ENCODE data around the gene PNLDC1.

PNLDC1 gene, protein sequence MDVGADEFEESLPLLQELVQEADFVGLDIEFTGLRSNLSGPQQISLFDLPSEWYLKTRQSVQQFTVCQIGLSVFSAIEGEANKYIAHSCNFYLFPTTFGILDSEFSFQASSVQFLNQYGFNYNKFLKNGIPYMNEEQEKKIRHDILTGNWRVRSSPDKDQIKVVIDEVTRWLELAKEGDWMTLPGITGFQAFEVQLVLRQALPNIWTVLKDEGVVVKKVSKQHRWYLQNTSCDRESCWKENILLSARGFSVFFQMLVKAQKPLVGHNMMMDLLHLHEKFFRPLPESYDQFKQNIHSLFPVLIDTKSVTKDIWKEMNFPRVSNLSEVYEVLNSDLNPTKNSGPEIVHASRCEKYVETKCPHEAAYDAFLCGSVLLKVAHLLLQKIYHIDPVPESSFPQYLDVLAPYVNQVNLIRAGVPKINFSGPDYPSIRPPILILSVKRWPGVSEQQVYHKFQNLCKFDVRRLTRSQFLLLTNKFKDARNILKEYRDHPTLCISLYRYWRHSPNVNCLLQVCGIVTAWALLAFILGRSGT

DNA sequence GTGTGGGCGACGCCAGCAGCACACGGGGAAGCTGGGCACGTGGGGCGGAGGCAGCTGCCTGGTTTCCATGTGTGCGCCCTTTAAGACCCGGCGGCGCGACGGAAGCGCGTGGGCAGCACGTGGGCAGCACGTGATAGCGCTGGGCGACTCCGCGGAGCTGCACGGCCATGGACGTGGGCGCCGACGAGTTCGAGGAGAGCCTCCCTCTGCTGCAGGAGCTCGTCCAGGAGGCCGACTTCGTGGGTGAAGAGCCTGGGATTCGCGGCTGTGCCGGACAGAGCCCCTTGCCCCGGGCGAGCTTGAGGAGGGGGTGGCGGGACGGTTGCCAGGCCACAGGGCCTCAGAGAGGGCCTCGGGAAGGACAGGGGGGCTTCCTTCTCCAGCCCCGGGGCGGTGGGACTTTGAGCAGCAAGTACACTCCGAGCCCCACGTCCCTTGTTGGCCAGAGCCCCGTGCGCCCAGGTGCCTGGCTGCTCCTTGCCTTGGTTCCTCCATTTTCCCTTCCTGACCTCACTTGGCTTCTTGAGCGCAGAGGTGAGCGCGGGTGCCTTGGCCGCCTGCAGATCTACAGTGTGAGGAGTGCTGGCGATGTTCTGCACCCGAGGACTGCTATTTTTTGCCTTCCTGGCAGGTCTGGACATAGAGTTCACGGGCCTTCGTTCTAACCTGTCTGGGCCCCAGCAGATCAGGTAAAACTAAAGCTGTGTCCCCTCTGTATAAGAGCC is at the start of gene PNLDC1:
Gene PNLDC1, plus strand, starts transcription at position 136 of the 725 bp plus-strand sequence. Its CDS starts 32 bp downstream, at position 168.
- no peak for DNase-seq

DNA sequence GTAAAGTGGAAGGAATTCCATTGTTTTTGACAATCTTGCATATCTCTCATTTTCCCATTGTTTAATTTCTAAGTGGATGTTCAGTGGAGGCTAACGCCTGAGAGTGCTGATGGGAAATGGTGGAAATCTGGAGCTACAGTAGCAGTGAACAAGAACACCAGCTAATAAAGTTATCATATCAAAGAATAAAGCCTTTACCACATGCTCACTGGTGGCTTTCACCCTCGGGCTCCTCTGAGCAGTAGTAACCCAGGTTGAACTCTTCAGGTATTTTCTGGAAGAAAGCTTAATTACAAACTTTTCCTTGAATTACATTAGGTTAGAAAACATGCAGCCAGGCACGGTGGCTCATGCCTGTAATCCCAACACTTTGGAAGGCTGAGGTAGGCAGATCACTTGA is 48.6 kb upstream of the PNLDC1 start:
- no peak for DNase-seq

DNA sequence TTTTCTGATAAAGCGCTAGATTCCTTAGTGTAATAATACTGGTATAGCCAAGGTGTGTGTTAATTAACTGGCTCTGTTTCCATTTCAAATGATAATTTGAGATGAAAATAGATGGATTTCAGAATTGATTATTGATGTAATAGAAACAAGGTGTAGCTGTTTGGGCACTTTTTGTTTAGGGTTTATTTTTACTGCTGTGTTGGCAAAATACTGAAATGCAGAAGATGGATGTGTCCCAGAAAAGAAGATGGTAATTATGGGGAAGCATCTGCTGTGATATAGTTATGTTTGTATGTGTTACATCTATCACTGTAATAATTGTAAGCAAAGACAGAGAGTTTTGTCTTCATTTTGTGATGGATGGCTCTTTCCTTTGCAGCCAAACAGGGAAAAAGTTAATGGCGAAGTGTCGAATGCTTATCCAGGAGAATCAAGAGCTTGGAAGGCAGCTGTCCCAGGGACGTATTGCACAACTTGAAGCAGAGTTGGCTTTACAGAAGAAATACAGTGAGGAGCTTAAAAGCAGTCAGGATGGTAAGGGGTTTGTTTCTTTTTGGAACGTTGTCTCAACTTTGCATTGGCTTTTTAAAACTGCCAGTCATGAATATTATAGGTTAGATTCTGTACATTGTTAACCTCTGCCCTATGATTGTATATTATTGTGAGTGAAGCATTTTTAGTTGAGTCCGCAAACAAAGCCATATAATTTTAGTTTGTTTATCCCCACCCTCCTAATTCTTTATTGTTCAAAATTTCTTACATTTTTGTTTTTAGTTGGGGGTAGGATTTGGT is 46.8 kb upstream of the PNLDC1 start:
- DNase-seq: no peak

DNA sequence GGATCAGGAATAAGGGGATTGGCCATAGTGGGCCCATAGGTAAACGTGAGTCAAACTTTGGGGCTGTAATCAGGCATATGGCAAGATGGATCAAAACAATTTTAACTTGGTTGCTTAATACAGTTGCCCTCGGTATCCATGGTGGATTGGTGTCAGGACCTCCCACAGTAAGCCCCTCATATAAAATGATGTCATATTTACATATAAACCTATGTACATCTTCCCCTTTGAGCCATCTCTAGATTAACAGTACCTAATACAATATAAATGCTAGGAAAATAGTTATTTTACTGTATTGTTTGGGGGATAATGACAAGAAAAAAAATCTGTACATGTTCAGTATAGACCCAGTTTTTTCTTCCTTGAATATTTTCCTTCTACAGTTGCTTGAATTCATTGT is 45.7 kb upstream of the PNLDC1 start:
- no peak for DNase-seq

DNA sequence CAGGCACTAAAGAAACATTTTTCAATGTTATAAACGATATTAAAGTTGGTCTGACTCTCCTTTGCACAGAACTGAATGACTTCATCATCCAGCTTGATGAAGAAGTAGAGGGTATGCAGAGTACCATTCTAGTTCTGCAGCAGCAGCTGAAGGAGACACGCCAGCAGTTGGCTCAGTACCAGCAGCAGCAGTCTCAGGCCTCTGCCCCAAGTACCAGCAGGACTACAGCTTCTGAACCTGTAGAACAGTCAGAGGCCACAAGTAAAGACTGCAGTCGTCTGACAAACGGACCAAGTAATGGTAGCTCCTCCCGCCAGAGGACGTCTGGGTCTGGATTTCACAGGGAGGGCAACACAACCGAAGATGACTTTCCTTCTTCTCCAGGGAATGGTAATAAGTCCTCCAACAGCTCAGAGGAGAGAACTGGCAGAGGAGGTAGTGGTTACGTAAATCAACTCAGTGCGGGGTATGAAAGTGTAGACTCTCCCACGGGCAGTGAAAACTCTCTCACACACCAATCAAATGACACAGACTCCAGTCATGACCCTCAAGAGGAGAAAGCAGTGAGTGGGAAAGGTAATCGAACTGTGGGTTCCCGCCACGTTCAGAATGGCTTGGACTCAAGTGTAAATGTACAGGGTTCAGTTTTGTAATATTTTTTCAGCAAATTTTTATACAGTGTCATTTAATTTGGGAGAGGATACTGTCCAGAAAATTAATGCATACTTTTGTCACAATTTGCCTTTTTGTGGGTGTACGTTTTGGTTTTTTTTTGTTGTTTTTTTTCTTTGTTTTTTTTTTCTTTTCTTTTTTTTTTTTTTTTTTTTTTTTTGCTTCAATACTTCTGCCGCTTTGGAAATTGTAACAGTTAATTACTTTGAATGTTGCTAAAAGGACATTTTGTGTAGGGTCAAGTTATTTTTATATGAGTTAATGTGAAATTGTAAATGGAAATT is 44.8 kb upstream of the PNLDC1 start:
- DNase-seq: no peak

DNA sequence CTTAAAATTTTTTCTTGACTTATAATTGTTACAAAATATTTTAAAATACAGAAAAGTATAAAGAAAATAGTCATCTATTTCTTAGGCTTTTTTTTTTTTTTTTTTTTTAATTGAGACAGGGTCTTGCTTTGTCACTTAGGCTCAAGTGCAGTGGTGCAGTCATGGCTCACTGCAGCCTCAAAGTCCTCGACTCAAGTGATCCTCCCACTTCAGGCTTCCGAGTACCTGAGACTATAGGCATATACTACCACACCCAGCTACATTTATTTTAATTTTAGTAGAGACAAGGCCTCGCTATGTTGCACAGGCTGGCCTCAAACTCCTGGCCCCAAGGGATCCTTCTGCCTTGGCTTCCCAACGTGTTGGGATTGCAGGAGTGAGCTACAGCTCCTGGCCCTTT is 43.6 kb upstream of the PNLDC1 start:
- no peak for DNase-seq

DNA sequence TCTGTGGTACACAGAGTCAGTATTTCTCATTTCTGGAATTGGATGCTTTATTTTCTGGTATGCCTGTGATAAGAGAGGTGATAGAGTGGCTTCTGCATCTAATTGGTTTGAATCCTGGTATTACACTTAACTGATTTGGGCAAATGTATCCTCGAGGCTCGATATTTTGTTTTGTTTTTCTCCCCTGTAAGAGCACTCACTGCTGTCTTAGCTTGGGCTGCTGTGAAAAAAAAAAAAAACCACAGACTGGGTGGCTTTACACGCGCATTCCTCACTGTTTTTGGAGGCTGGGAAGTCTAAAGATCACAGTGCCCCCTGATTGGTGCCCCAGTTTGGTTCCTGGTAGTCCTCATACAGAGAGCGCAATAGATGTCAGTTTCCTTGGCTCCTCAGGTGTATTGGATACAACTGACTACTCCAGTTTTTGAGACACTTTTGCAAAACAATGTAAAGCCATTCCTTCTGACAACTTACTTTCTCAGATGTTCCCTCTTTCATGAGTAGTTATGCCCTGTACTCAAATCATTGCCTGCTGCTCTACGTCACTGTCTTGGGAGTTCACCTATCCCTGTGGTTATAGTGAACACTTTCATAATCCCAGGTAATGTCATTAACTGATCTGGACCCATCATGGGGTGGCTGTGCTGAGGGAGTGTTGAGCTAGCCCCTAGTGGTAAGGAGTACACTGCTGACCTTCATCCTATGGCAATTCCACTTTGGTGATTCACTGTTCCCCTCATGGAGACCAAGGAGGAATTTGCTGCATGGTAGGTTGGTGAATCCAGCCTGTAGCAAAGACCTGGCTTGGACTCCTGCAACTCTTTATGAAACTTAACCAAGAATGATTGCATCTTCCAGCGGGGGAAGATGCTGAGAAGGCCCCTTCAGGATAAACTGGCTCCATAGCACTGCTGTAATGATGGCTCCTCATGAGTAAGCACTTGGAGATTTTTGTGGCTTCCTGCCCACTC is 41.8 kb upstream of the PNLDC1 start:
- no peak for DNase-seq

DNA sequence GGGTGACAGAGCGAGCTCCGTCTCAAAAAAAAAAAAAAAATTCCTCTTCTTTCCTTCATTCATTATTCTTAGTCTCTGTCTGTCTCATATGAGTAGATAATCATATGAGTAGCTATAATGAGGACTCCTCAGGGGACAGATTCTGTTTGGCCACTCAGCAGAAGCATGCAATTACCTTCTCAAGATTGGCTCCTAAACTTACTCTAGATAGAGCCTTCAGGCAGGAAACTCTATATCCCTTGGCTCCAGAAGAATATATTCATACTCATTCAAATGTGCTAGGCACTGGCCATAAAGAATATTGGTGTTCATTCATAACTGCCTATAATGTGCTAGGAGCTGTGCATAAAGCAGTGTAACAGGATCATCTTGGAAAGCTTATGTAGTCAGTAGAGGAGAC is 40.4 kb upstream of the PNLDC1 start:
- no peak for DNase-seq

DNA sequence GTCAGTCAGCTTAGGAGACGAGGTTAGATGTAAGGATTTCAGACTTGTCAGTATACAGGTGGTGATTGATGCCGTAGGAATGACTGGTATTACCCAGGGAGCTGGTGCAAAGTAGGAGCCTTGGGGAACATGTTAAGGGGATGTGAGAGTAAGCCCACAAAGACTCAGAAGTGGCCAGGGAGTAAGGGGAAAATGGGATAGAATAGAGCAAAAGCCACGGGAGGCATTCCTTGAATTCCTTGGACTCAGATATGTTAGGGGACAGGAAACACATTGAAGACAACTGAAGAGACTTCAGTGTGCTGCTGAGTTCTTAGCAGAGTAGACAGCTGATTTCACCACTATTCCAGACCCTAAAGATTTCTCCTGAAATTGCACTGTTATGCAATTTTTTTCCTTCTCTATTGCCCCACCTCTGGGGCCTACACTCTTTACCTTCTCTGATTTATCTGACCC is 39.4 kb upstream of the PNLDC1 start:
- no peak for DNase-seq

DNA sequence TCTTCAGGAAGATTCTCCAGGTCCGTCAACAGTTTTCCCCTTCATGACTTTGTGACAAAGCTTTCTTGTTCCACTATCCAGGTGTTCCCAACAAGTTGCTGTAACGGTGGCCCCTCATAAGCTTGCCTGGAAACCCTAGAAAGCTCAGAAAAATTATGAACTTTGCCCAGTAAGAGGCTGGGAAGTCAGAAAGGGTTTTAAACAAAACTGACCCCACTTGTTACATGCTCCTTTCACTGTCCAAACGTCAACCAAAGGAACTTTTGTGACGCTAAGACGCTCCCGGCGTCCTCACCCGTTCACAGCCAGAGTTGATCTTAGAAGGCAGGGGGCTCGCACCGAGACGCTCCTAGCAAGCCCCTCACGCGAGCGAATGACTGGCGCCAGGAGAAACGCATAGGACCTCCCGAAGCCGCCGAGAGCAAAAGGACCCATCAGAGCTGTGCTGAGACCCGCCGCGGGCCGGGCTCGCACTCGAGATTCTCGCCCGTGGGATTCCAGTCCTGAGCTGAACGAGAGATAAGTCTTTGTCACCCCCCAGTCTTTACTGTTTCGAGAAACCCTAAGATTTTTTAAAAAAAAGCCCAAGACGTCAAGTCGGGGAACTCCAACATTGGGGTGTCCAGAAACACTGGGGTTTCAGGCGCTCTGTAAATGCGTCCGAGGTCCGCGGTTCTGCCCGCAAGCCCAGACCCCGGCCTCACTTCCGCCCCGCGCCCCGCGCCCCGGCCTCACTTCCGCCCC is 38.8 kb upstream of the PNLDC1 start:
- DNase-seq: no peak

DNA sequence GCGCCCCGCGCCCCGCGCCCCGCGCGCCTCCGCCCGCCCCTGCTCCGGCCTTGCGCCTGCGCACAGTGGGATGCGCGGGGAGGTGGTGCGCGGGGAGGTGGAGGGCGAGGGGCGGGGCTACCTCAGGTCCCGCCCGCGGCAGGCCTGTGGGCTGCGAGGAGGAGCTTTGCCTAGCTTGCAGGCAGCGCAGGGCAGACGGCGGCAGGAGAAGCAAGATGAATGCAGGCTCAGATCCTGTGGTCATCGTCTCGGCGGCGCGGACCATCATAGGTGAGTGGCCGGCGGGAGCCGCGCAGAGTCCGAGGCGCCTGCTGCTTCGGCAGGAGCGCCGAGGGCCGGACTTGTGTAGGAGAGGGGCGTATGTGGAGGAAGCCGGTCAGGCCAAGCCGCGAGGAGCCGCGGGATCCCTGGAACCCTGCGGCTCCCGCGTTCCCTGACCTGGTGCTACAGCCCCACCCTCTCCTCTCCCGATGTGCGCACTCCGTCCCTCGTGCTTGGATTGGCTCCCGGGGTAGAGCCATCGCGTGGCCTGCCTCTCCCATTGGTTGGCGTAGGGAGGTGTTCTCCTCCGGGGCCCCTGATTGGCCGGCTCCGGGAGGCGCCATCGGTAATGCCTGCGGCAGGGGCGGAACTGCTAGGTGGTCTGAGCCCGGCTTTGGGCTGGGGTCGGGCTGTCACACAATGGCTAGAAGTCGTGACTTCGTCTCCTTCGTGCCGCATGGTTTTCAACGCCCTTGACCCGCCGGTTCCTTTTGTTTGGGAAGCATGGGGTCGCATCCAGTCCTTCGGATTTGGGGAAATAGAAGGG is 38.0 kb upstream of the PNLDC1 start, which contains the start of gene ACAT2:
Gene ACAT2, plus strand, starts transcription at position 173 of the 808 bp plus-strand sequence. Its CDS starts 43 bp downstream, at position 216.
- DNase-seq: peak; percentile 94

DNA sequence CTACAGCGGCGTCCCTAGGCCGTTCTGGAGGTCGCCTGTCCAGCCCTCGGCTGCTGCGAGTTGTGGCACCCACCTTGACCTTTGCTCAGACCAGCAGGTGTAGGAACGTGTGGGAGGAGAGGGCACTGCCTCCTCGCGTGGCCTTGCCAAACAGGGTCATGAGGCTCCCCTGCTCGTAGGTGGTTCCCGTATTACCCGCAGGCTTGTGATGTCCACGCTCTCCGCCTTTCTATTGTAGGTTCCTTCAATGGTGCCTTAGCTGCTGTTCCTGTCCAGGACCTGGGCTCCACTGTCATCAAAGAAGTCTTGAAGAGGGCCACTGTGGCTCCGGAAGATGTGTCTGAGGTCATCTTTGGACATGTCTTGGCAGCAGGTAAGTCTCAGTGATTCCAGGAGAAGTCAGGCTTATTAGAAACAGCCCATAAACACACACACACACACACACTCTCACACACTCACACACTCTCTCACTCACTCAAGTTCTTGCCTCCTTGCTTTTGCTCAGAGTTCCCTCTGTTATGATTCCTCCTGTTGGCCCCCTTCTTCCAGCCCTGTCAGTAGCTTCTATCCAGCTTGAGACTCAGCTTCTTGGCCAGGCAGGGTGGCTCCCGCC is 37.3 kb upstream of the PNLDC1 start:
- DNase-seq: no peak

DNA sequence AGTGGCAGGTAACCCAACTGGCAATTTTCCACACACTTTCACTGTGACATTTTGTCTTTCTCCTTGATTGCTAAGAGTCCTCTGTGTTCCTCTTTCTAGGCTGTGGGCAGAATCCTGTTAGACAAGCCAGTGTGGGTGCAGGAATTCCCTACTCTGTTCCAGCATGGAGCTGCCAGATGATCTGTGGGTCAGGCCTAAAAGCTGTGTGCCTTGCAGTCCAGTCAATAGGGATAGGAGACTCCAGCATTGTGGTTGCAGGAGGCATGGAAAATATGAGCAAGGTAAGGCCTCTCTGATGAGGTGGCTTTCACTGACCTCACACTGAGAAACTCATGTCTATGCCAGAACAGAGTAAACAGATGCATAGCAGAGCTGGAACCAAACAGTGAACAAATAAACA is 33.2 kb upstream of the PNLDC1 start:
- no peak for DNase-seq

DNA sequence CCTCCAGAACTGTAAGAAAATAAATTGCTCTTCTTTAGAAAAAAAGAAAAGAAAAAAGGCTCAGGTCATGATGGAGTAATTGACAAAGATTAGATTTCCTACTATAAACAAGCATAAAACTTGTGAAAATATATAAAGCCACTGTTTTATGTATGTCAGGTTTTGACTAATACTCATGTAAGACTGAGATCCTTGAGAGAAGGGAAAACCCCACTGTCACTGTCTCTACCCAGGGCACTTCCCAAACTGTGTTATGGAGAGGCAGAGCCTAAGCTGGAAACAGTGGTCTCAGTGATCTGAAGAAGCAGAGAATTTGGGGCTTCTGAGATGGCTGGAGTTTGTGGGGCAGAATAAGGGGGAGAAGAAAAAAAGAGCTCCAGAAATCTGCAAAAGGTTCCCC is 30.6 kb upstream of the PNLDC1 start:
- DNase-seq: no peak

DNA sequence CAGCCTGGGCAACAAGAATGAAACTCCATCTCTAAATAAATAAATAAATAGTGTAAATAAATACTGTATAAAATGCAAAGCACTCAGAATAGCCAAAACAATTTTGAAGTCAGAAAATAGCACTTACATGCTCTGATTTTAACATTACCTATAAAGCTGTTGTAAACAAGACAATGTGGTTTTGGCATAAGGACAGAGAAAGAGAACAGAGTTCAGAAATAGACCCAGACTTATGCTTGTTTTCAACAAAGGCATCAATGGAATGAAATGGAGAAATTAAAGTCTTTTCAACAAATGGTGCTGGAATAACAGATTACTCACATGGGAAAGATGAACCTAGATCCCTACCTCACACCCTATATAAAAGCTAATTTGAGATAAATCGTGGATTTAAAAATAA is 27.9 kb upstream of the PNLDC1 start:
- DNase-seq: no peak

DNA sequence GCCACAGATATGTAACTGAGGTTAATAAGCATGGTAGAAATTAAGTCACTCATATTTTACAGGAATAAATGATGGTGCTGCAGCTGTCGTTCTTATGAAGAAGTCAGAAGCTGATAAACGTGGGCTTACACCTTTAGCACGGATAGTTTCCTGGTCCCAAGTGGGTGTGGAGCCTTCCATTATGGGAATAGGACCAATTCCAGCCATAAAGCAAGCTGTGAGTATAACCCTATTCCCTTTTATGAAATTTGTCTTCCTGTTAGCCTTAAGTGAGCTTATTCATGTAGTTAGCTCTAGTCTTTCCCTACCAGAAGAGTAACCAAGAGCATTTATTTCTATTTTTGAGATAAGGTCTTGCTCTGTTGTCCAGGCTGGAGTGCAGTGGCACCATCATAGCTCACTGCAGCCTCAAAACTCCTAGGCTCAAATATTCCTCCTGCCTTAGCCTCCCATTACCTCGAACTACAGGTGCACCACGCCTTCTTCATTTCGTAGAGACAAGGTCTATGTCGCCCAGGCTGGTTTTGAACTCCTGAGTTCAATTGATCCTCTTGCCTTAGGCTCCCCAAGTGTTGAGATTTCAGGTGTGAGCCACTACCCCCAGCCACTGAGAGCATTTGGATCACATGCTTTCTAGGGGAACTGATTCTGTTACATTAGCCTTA is 22.7 kb upstream of the PNLDC1 start:
- DNase-seq: no peak

DNA sequence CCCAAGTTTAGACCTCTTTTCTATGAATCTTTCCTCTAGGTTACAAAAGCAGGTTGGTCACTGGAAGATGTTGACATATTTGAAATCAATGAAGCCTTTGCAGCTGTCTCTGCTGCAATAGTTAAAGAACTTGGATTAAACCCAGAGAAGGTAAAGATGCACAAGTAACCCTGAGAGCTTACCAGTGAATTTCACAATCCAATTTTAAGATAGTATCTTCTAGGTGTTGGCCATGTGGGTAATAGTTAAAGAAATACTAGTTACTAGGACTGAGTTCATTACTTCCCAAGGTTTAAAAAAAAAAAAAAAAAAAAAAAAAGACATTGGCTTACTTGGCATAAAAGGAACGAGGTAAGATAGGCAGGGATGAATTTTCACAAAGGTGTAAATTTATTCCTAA is 21.9 kb upstream of the PNLDC1 start:
- no peak for DNase-seq

DNA sequence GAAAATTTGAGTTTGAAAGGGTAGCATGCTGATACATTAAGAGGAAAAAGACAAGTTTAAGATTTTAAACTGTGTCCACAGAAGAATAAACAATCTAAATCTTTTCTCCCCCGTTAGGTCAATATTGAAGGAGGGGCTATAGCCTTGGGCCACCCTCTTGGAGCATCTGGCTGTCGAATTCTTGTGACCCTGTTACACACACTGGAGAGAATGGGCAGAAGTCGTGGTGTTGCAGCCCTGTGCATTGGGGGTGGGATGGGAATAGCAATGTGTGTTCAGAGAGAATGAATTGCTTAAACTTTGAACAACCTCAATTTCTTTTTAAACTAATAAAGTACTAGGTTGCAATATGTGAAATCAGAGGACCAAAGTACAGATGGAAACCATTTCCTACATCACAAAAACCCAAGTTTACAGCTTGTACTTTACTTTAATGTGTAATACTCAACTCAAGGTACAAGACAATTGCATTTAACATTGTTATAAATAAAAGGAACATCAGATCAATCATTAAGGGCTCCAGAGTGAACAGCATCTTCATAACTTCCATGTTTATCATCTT is 21.5 kb upstream of the PNLDC1 start:
- no peak for DNase-seq
